Stimulated activated CD8-positive, alpha-beta memory T cell treated with anti-CD3 and anti-CD28 coated beads, Interleukin-12 subunit alpha, Interleukin-12 subunit beta, amount 100 ng/mL, for 1 hour (primary cell): ENCODE data around the gene C2orf42.
"Not testable (repeated sequence)": the region's sequence is repeated elsewhere in the genome, so short reads cannot be mapped to it uniquely, and the experiment has no call there.

ENCODE experiments used
- DNase-seq: peaks from one replicate; pipeline ENCODE4 v3.0.0-alpha.2; 2020; ENCODE audit warnings: low read depth

Gene C2orf42

GRCh38 chr2:70131344-70132143, 59.3 kb downstream of the C2orf42 start:
- not testable (repeated sequence) for DNase-seq

GRCh38 chr2:70128005-70128404, 62.8 kb downstream of the C2orf42 start:
- no peak for DNase-seq

GRCh38 chr2:70126413-70126812, 64.4 kb downstream of the C2orf42 start:
- no peak for DNase-seq

DNA sequence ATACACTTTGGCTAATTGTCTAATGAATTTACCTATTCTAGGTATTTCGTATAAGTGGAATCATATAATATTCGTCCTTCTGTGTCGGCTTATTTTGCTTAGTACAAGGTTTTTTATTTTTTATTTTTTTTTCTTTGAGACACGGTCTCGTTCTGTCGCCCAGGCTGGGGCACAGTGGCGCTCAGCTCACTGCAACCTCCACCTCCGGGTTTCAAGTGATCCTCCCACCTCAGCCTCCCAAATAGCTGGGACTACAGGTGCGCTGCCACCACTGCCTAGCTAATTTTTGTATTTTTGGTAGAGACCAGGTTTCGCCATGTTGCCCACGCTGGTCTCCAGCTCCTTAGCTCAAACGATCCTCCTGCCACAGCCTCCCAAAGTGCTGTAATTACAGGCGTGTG, 65.3 kb downstream of the C2orf42 start:
- DNase-seq = no peak

- DNase-seq = no peak
These were observed 65.8 kb downstream of the C2orf42 start for GRCh38 chr2:70124983-70125480.

GRCh38 chr2:70123829-70124116, 67.0 kb downstream of the C2orf42 start:
- DNase-seq = no peak

DNA sequence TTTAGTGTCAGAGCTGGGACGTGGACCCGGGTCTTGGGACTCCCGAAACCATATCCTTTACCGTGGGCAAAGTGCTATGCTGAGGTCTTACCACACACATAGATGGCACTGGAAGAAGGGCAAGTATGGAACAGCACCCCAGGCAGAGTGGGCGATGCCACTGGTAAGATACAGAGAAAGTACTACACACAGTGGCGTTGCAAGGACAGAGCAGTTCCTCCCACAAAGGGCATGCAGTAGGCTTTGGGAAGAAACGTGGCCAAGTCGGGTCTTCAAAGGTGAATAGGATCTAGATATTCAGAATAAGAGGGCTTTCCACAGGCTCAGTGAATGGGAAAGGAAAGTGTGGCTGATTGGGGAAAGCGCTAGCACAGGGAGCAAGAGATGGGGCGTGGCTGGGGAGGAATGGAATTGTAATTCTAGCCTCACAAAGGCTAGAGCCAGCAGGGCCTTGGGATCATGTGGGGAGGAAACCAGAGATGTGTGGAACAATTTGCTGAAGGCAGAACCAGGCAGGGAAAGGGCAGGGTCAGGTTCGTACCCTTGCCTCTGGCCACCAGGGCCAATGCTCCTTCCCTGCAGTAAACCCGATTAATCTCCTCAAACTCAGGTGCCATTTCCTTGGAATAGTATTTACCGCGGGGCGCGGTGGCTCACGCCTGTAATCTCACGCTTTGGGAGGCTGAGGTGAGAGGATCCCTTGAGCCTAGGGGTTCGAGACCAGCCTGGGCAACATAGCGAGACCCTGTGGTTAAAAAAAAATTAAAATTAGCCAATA, 67.6 kb downstream of the C2orf42 start:
- no peak for DNase-seq

DNA sequence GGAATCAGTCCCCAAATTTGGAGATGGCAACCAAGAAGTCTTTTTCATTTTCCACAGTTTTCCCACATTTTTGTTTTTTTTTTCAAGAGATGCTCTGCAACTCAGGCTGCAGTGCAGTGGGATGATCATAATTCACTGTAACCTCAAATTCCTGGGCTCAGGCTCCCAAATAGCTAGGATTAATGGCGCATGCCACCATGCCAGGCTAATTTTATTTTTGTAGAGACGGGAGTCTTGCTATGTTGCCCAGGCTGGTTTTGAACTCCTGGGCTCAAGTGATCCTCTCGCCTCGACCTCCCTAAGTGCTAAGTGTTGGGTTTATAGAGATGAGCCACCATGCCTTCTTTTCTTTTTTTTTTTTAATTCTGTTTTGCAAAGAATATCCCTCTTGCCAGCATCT, 68.3 kb downstream of the C2orf42 start:
- no peak for DNase-seq

DNA sequence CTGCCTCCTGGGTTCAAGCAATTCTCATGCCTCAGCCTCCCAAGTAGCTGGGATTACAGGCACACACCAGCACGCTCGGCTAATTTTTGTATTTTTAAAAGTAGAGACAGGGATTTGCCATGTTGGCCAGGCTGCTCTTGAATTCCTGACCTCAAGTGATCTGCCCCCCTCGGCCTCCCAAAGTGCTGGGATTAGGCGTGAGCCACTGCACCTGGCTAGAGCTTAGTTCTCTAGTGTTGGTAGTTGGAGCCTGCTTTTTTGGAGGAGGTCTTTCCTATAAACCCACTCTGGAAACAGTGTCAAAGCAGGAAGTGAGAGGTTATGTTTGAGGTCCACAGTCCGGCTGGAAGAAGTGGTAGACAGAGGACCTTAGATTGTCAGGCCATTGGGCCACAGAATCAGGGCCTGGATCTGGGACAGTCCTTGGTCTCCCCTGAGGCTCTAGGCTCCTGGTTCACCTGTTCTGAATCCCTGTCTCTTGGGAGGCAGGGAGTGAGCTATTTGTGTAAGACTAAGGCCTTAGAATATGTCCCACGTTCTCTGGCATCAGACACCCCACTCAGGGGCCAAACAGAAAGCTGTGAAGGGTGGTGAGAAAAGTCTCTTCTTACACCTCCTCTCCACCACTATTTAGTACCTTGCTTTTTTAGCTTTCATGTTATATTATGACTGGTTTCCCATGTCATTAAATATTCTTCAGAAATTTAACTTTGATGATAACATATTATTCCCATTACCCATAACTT, 69.0 kb downstream of the C2orf42 start:
- DNase-seq = no peak

DNA sequence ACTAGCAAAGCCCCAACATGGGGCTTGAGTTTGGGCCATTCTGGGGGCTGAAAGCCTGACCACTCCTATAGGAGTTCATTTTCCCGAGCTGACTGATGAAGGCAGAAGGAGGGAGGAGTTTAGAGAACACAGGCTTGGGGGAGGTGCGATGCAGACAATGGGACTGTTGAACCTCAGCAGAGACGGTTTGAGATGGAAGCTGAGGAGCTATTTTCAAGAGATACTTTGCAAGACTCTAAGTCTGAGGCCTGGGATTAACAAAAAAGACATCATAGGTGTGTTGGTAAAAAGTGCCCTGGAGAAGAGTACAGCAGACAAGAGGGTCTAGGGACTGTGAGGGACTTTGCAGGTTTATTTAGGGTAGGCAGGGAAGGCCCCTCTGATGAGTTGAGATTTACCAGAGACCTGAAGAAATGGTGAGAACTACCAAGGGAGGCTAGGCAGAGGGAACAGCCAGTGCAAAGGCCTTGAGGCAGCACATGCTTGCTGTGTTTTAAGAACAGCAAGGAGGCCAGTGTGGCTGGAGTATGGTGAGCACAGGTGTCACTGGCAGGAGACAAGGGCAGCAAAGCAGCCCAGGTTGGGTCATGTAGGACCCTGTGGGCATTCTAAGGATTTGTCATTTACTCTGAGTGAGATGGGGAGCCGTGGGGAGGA, 71.9 kb downstream of the C2orf42 start:
- no peak for DNase-seq

DNA sequence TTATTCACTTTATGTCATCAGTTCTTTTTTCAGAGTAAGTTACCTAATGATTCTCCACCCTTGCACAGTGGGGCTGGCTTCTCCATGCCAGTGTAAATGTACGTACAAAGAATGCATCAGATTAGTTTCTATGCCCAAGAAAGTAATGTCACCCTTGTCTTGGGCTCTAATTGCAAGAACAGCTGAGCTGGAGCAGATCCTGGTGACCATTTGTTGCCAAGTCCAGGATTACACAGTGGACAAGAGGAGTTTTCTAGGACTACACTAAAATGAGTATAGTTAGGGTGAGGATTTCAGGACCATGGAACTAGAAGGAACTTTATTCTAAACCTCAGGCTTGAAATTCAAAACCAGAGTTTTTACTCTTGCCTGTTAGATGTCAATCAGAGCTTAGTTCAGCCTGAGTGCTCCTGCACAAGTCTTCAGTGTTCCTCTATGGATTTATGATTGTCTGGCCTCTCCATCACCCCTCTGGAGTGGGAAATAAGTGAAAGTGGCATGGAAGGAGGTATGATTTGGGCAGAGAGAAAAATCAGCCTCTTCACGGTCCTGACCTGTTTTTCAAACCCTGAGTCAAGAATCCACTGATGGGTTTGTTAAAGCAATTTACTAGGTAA, 73.8 kb downstream of the C2orf42 start:
- no peak for DNase-seq

GRCh38 chr2:70115646-70116442, 75.0 kb downstream of the C2orf42 start:
- no peak for DNase-seq

- DNase-seq = no peak
These were observed 77.3 kb downstream of the C2orf42 start for GRCh38 chr2:70113359-70114070.

- no peak for DNase-seq
These were observed 78.8 kb downstream of the C2orf42 start for GRCh38 chr2:70111752-70112591.

- not testable (repeated sequence) for DNase-seq
These were observed 80.4 kb downstream of the C2orf42 start for GRCh38 chr2:70110397-70110796.

- DNase-seq = not testable (repeated sequence)
These were observed 84.7 kb downstream of the C2orf42 start for GRCh38 chr2:70106138-70106537.

GRCh38 chr2:70104231-70105111, 86.3 kb downstream of the C2orf42 start:
- no peak for DNase-seq

GRCh38 chr2:70103531-70104061, 87.2 kb downstream of the C2orf42 start:
- DNase-seq = no peak
